Measurements from ENCODE around the gene SPAST.

- no peak for TF ChIP-seq CTCF (conservative IDR thresholded peaks at IDR 0.05; ENCODE audit: low read depth, low read length)
- no peak for TF ChIP-seq EZH2 (IDR thresholded peaks at IDR 0.05; ENCODE audit: low read length, unreplicated experiment)
- no peak for TF ChIP-seq EZH2phosphoT487 (IDR thresholded peaks at IDR 0.05; ENCODE audit: borderline replicate concordance, low read length)
Measured at GRCh38 chr2:32095671-32096070, 32.3 kb downstream of the SPAST start.
